Peyer's patch (tissue), 4 donors: ENCODE results near the gene HSPB2.

ENCODE experiments used
- POLR2A ChIP-seq, 2 donors: fragments of 450-650 bp; IDR thresholded peaks; one replicate each; pipeline ENCODE4 v1.5.1; 2017; ENCODE audit warnings: antibody characterized with exemption in 2 of 2, mild to moderate bottlenecking in 2 of 2, moderate library complexity in 2 of 2
- TF ChIP-seq, protein P1 (sequence below), 6 experiments: fragments of 450-650 bp in 4 of 6; fragments of 200-600 bp in 2 of 6; sonication (generic) in 1 of 6; IDR thresholded peaks; one replicate each; pipeline ENCODE4 v1.5.1; 2017 to 2019; ENCODE audit warnings: antibody characterized with exemption in 6 of 6, mild to moderate bottlenecking in 3 of 6, moderate library complexity in 1 of 6

GRCh38 chr11:111912535-111912934, at the start of gene HSPB2:
- TF ChIP-seq, protein P1, sequence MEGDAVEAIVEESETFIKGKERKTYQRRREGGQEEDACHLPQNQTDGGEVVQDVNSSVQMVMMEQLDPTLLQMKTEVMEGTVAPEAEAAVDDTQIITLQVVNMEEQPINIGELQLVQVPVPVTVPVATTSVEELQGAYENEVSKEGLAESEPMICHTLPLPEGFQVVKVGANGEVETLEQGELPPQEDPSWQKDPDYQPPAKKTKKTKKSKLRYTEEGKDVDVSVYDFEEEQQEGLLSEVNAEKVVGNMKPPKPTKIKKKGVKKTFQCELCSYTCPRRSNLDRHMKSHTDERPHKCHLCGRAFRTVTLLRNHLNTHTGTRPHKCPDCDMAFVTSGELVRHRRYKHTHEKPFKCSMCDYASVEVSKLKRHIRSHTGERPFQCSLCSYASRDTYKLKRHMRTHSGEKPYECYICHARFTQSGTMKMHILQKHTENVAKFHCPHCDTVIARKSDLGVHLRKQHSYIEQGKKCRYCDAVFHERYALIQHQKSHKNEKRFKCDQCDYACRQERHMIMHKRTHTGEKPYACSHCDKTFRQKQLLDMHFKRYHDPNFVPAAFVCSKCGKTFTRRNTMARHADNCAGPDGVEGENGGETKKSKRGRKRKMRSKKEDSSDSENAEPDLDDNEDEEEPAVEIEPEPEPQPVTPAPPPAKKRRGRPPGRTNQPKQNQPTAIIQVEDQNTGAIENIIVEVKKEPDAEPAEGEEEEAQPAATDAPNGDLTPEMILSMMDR (IDR thresholded peaks at IDR 0.05): no peak
- no peak for TF ChIP-seq POLR2A (IDR thresholded peaks at IDR 0.05)
